H1 (cell line): Measurements from ENCODE around the gene ADGRD2.

Source experiments
- BCL11A ChIP-seq, 2 experiments: IDR thresholded peaks; one replicate each; pipeline ENCODE4 v1.6.1; 2011; ENCODE audit warnings: low read depth in 2 of 2, low read length in 2 of 2, mild to moderate bottlenecking in 2 of 2
- POLR2AphosphoS5 ChIP-seq: IDR thresholded peaks from 2 replicates; pipeline ENCODE4 v1.6.1; 2011; ENCODE audit warnings: low read depth, low read length

GRCh38 chr9:124506931-124507879 is 57.0 kb downstream of the ADGRD2 start, which contains the start of gene NR5A1:
- TF ChIP-seq POLR2AphosphoS5 (no peak), BCL11A (IDR thresholded peaks at IDR 0.05; ENCODE audit: low read depth in 2 of 2, low read length in 2 of 2) (no peak)
